WERI-Rb-1 (cell line): Measurements from ENCODE around the gene PIPOX.
A peak's percentile ranks its signal among the peaks of the same experiment; 100 is the strongest.

ENCODE experiments used
- DNase-seq: peaks from one replicate; pipeline ENCODE4 v3.0.0-alpha.2; 2020
- H3K27ac ChIP-seq: fragments of 250-450 bp; sonication (Bioruptor Pico); 2 replicates; pipeline ENCODE4 v1.5.1; 2020; ENCODE audit warnings: mild to moderate bottlenecking, moderate library complexity
- H3K27me3 ChIP-seq: fragments of 250-450 bp; sonication (Bioruptor Pico); 2 replicates; pipeline ENCODE4 v1.5.1; 2021; ENCODE audit warnings: mild to moderate bottlenecking, low read depth, moderate library complexity; ENCODE audit not compliant: insufficient read depth, severe bottlenecking
- H3K36me3 ChIP-seq: fragments of 250-450 bp; sonication (Bioruptor Pico); 2 replicates; pipeline ENCODE4 v1.5.1; 2020; ENCODE audit warnings: mild to moderate bottlenecking, moderate library complexity
- H3K4me3 ChIP-seq: 2 replicates; pipeline ENCODE4 v1.5.1; 2011; ENCODE audit warnings: low read depth, mild to moderate bottlenecking, control low read depth, low read length
- H3K9me3 ChIP-seq: fragments of 250-450 bp; sonication (Bioruptor Pico); 2 replicates; pipeline ENCODE4 v1.5.1; 2021; ENCODE audit warnings: mild to moderate bottlenecking, moderate library complexity; ENCODE audit not compliant: severe bottlenecking
- CTCF ChIP-seq: IDR thresholded peaks from 2 replicates; pipeline ENCODE4 v1.5.1; 2011; ENCODE audit warnings: low read depth, mild to moderate bottlenecking, control low read depth, inconsistent platforms, low read length

Gene PIPOX

DNA sequence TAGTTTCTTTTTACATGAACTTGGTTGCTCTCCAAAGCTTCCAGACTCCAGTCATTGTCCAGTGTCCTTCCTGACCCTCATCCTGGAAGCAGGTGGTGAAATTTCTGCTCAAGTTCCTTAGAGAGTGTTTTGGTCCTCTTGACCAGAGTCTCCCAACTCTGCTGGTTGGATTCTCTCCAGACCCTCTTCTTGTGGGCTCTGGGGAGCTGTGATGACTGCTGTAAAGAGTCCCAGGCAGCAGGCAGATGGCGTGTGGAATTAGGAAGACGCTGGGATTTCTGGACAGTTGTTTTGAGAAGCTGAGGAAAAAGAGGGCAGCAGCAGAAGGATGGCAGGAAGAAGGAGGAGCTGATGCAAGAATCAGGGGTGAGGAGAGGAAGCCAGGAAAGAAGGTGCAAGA lies 35.5 kb upstream of the PIPOX start:
- Histone ChIP-seq H3K27ac (peak overlapping the region; percentile 51), H3K27me3 (no peaks in the 10 kb centered on the region), H3K36me3 (peaks cover 9% of the 10 kb centered on the region), H3K4me3 (no peak overlapping the region), H3K9me3 (no peaks in the 10 kb centered on the region)
- TF ChIP-seq CTCF, result no peak
- DNase-seq, result peak; percentile 44

DNA sequence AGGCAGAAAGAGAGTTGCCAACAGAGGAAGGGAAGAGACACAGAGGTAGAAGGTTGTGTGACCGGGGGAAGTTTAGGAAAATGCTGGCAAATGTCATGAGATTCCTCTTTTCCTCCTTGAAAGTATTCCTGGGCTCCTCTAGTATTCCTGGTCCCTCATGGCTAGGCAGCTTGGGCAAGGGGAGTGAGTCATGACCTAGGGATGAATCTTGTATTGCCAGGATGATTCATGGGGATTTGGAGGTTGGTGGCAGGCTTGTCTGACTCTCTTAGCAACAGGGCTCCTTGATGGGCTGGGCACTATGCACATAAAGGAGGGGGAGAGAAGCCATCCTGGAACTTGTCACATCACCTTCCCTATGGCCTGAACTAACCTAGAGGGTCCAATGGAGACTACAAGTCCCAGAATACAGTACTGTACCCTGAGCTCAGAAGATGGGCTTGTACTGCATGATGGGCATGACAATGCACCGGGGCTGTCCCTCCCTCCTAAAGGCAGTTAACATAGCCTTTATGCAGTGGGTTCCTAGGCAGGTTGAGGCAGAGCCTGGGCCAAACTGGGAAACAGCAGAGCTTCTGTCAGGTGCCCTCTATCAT lies 35.0 kb upstream of the PIPOX start:
- Histone ChIP-seq H3K27me3 (no peaks in the 10 kb centered on the region), H3K4me3 (no peak overlapping the region), H3K36me3 (peaks cover 9% of the 10 kb centered on the region), H3K9me3 (no peaks in the 10 kb centered on the region), H3K27ac (peak overlapping the region; percentile 51)
- DNase-seq, result no peak
- no peak for TF ChIP-seq CTCF

DNA sequence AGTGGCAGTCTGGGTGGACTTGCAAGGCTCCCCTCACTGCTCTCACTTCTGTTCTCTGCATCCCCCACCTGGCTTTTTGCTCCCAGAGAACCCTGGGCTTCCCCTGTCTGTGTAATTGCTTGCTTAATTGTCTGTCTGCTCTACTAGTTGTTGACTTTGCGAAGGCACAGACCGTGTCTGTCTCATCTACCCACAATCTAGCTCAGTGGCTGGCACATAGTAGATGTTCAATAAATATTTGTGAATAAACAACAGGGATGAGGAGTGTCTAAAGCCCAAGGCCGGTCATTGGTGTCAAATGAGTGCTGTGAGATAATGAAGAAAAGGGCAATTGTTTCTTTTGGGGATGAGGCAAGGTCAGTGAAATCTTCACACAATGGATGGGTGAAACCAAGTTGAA lies 34.4 kb upstream of the PIPOX start:
- Histone ChIP-seq H3K36me3 (peaks cover 9% of the 10 kb centered on the region), H3K27ac (peak overlapping the region; percentile 51; the same call in 1 of the 2 replicates), H3K4me3 (no peak overlapping the region), H3K27me3 (no peaks in the 10 kb centered on the region), H3K9me3 (no peaks in the 10 kb centered on the region)
- no peak for DNase-seq
- no peak for TF ChIP-seq CTCF

GRCh38 chr17:29010129-29010528 lies 32.8 kb upstream of the PIPOX start:
- H3K27me3 ChIP-seq, result no peaks in the 10 kb centered on the region
- H3K27ac ChIP-seq, result no peak overlapping the region
- TF ChIP-seq CTCF, result no peak
- no peak for DNase-seq
- H3K4me3 ChIP-seq, result no peak overlapping the region
- H3K9me3 ChIP-seq, result no peaks in the 10 kb centered on the region
- H3K36me3 ChIP-seq, result no peaks in the 10 kb centered on the region; the same call in 1 of the 2 replicates

GRCh38 chr17:29010586-29010985 lies 32.4 kb upstream of the PIPOX start:
- H3K27ac ChIP-seq, result no peak overlapping the region
- no peak overlapping the region for H3K4me3 ChIP-seq
- no peak for DNase-seq
- no peaks in the 10 kb centered on the region for H3K27me3 ChIP-seq
- no peak for TF ChIP-seq CTCF
- no peaks in the 10 kb centered on the region for H3K36me3 ChIP-seq
- H3K9me3 ChIP-seq, result no peaks in the 10 kb centered on the region

- H3K27me3 ChIP-seq, result no peaks in the 10 kb centered on the region
- TF ChIP-seq CTCF, result no peak
- no peak overlapping the region for H3K27ac ChIP-seq
- DNase-seq, result no peak
- no peaks in the 10 kb centered on the region for H3K36me3 ChIP-seq
- no peak overlapping the region for H3K4me3 ChIP-seq
- H3K9me3 ChIP-seq, result no peaks in the 10 kb centered on the region
Measured at GRCh38 chr17:29012535-29012934, 30.4 kb upstream of the PIPOX start.
